ENCODE measurements around the gene HOXD8.

DNA sequence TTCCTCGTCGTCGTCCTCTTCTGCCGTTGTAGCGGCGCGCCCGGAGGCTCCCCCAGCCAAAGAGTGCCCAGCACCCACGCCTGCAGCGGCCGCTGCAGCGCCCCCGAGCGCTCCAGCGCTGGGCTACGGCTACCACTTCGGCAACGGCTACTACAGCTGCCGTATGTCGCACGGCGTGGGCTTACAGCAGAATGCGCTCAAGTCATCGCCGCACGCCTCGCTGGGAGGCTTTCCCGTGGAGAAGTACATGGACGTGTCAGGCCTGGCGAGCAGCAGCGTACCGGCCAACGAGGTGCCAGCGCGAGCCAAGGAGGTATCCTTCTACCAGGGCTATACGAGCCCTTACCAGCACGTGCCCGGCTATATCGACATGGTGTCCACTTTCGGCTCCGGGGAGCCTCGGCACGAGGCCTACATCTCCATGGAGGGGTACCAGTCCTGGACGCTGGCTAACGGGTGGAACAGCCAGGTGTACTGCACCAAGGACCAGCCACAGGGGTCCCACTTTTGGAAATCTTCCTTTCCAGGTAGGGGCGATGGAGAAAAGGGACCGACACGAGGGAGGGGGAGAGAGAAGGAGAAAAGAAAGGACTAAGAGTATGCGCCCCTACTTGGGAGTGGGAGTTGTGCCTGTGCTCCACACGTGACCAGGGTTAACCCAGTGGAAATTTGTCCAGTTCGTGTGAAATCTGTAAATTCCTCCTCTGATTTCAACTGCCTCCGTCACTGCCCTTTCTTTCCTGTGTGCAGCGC is 36.2 kb upstream of the HOXD8 start:
- TF ChIP-seq, protein P1, sequence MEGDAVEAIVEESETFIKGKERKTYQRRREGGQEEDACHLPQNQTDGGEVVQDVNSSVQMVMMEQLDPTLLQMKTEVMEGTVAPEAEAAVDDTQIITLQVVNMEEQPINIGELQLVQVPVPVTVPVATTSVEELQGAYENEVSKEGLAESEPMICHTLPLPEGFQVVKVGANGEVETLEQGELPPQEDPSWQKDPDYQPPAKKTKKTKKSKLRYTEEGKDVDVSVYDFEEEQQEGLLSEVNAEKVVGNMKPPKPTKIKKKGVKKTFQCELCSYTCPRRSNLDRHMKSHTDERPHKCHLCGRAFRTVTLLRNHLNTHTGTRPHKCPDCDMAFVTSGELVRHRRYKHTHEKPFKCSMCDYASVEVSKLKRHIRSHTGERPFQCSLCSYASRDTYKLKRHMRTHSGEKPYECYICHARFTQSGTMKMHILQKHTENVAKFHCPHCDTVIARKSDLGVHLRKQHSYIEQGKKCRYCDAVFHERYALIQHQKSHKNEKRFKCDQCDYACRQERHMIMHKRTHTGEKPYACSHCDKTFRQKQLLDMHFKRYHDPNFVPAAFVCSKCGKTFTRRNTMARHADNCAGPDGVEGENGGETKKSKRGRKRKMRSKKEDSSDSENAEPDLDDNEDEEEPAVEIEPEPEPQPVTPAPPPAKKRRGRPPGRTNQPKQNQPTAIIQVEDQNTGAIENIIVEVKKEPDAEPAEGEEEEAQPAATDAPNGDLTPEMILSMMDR (IDR thresholded peaks at IDR 0.05; ENCODE audit: insufficient read depth, low read length, poor library complexity, severe bottlenecking), result no peak
- no peak for TF ChIP-seq EZH2phosphoT487 (conservative IDR thresholded peaks at IDR 0.05; ENCODE audit: low read length)
